Neural cell (in vitro differentiated cells): ENCODE results near the gene NHERF2. TPM values are rescaled to one million over a fixed set of nuclear protein-coding genes. Genes with fewer than 3 reads are reported as not detected.

Experiments used
- H2AFZ ChIP-seq: fragments of 200-600, 300-800 bp; sonication (generic), shearing (Covaris generic); 2 replicates; pipeline ENCODE4 v1.6.0; 2014; ENCODE audit warnings: low read depth, mild to moderate bottlenecking, antibody characterized with exemption, low read length, moderate library complexity
- H3F3A ChIP-seq: fragments of 200-600 bp; shearing (Covaris generic); 2 replicates; pipeline ENCODE4 v1.6.1; 2016; ENCODE audit warnings: mild to moderate bottlenecking, moderate library complexity, mixed read lengths, antibody characterized with exemption, low read length; ENCODE audit not compliant: insufficient read depth, poor library complexity, severe bottlenecking
- H3K27ac ChIP-seq: fragments of 200-600, 300-800 bp; sonication (generic), shearing (Covaris generic); 2 replicates; pipeline ENCODE4 v1.5.1; 2014; ENCODE audit warnings: mild to moderate bottlenecking, low read length, moderate library complexity
- H3K27me3 ChIP-seq: fragments of 300-800, 200-600 bp; sonication (generic), shearing (Covaris generic); 2 replicates; pipeline ENCODE4 v1.6.0; 2014; ENCODE audit warnings: mild to moderate bottlenecking, low read depth, low read length, moderate library complexity; ENCODE audit not compliant: insufficient read depth
- H3K36me3 ChIP-seq: fragments of 300-800, 200-600 bp; sonication (generic), shearing (Covaris generic); 2 replicates; pipeline ENCODE4 v1.5.1; 2014; ENCODE audit warnings: mild to moderate bottlenecking, antibody characterized with exemption, low read length, moderate library complexity; ENCODE audit not compliant: insufficient read depth
- H3K4me2 ChIP-seq: fragments of 300-800, 200-600 bp; sonication (generic), shearing (Covaris generic); 2 replicates; pipeline ENCODE4 v1.6.0; 2014; ENCODE audit warnings: mild to moderate bottlenecking, low read length
- H3K4me3 ChIP-seq: fragments of 300-800, 200-600 bp; sonication (generic), shearing (Covaris generic); 2 replicates; pipeline ENCODE4 v1.5.1; 2014; ENCODE audit warnings: mild to moderate bottlenecking, low read length, moderate library complexity
- H3K79me2 ChIP-seq: fragments of 200-600 bp; shearing (Covaris generic); replicated peaks from 2 replicates; pipeline ENCODE4 v1.6.0; 2014; ENCODE audit warnings: mild to moderate bottlenecking, low read length, moderate library complexity; ENCODE audit not compliant: insufficient read depth
- H3K9ac ChIP-seq: fragments of 300-800, 200-600 bp; sonication (generic), shearing (Covaris generic); 2 replicates; pipeline ENCODE4 v1.6.1; 2016; ENCODE audit warnings: mild to moderate bottlenecking, low read length, mixed read lengths
- H3K9me2 ChIP-seq: fragments of 200-600 bp; shearing (Covaris generic); 2 replicates; pipeline ENCODE4 v1.6.1; 2016; ENCODE audit warnings: mild to moderate bottlenecking, low read length, mixed read lengths; ENCODE audit not compliant: insufficient read depth
- H3K9me3 ChIP-seq: fragments of 200-600, 300-800 bp; sonication (generic), shearing (Covaris generic); 2 replicates; pipeline ENCODE4 v1.6.1; 2016; ENCODE audit warnings: mild to moderate bottlenecking, mixed run types, low read length, moderate library complexity, mixed read lengths
- H4K20me1 ChIP-seq: fragments of 200-600 bp; shearing (Covaris generic); 2 replicates; pipeline ENCODE4 v1.6.1; 2016; ENCODE audit warnings: mild to moderate bottlenecking, mixed run types; ENCODE audit not compliant: insufficient read depth
- EP300 ChIP-seq: fragments of 450-650 bp; conservative IDR thresholded peaks from 2 replicates; pipeline ENCODE4 v1.6.1; 2014; ENCODE audit warnings: antibody characterized with exemption, mild to moderate bottlenecking, moderate library complexity; ENCODE audit not compliant: poor library complexity, severe bottlenecking
- EZH2 ChIP-seq: fragments of 200-600, 300-800 bp; shearing (Covaris generic), sonication (generic); IDR thresholded peaks from 2 replicates; pipeline ENCODE4 v1.6.1; 2014; ENCODE audit warnings: antibody characterized with exemption, low read length, borderline replicate concordance, mild to moderate bottlenecking; ENCODE audit not compliant: insufficient read depth, poor library complexity, severe bottlenecking
- MXI1 ChIP-seq: fragments of 450-650 bp; conservative IDR thresholded peaks from 2 replicates; pipeline ENCODE4 v1.6.1; 2014; ENCODE audit warnings: antibody characterized with exemption, mild to moderate bottlenecking; ENCODE audit not compliant: poor library complexity, severe bottlenecking
- POLR2AphosphoS5 ChIP-seq: IDR thresholded peaks from 2 replicates; pipeline ENCODE4 v1.6.1; 2012
- RAD21 ChIP-seq: fragments of 450-650 bp; conservative IDR thresholded peaks from 2 replicates; pipeline ENCODE4 v1.6.1; 2014; ENCODE audit warnings: antibody characterized with exemption, mild to moderate bottlenecking, moderate library complexity
- REST ChIP-seq: IDR thresholded peaks from 2 replicates; pipeline ENCODE4 v1.6.1; 2012; ENCODE audit warnings: borderline replicate concordance
- SMC3 ChIP-seq: fragments of 450-650 bp; conservative IDR thresholded peaks from 2 replicates; pipeline ENCODE4 v1.6.1; 2014; ENCODE audit warnings: antibody characterized with exemption, mild to moderate bottlenecking, moderate library complexity; ENCODE audit not compliant: poor library complexity
- TAF1 ChIP-seq: IDR thresholded peaks from 2 replicates; pipeline ENCODE4 v1.6.1; 2012; ENCODE audit warnings: low read depth
- polyA plus RNA-seq: library from polyadenylated mRNA; depleted of rRNA; stranded (reverse); fragments of >200 nt; gene quantifications from 2 replicates; pipeline ENCODE4 v1.2.3, GENCODE V29; 2014
- TF ChIP-seq, protein P1 (sequence below): fragments of 450-650 bp; IDR thresholded peaks from 2 replicates; pipeline ENCODE4 v1.5.1; 2014; ENCODE audit warnings: antibody characterized with exemption, mild to moderate bottlenecking, moderate library complexity; ENCODE audit not compliant: poor library complexity, severe bottlenecking

Gene NHERF2
- polyA plus RNA-seq, 1 donor from 2014 or later: 3.4 TPM

GRCh38 chr16:2034696-2035430 lies 8.2 kb downstream of the NHERF2 start:
- Histone ChIP-seq H3K27ac (no peak overlapping the region), H3K9me2 (no peaks in the 10 kb centered on the region), H4K20me1 (no peaks in the 10 kb centered on the region), H3F3A (no peaks in the 10 kb centered on the region), H3K27me3 (no peaks in the 10 kb centered on the region), H3K9ac (no peak overlapping the region), H3K4me2 (no peak overlapping the region), H3K79me2 (no peaks in the 10 kb centered on the region), H3K9me3 (no peaks in the 10 kb centered on the region), H3K36me3 (no peaks in the 10 kb centered on the region), H2AFZ (no peak overlapping the region), H3K4me3 (no peak overlapping the region)
- no peak for TF ChIP-seq SMC3
- no peak for TF ChIP-seq TAF1
- no peak for TF ChIP-seq EZH2
- TF ChIP-seq, protein P1, sequence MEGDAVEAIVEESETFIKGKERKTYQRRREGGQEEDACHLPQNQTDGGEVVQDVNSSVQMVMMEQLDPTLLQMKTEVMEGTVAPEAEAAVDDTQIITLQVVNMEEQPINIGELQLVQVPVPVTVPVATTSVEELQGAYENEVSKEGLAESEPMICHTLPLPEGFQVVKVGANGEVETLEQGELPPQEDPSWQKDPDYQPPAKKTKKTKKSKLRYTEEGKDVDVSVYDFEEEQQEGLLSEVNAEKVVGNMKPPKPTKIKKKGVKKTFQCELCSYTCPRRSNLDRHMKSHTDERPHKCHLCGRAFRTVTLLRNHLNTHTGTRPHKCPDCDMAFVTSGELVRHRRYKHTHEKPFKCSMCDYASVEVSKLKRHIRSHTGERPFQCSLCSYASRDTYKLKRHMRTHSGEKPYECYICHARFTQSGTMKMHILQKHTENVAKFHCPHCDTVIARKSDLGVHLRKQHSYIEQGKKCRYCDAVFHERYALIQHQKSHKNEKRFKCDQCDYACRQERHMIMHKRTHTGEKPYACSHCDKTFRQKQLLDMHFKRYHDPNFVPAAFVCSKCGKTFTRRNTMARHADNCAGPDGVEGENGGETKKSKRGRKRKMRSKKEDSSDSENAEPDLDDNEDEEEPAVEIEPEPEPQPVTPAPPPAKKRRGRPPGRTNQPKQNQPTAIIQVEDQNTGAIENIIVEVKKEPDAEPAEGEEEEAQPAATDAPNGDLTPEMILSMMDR: no peak
- TF ChIP-seq MXI1: no peak
- no peak for TF ChIP-seq RAD21
- TF ChIP-seq REST: no peak

- no peaks in the 10 kb centered on the region for H3F3A ChIP-seq
- no peaks in the 10 kb centered on the region for H3K79me2 ChIP-seq
- H3K27ac ChIP-seq: no peak overlapping the region
- H3K9me3 ChIP-seq: no peaks in the 10 kb centered on the region
- no peaks in the 10 kb centered on the region for H4K20me1 ChIP-seq
- no peak overlapping the region for H3K9ac ChIP-seq
- TF ChIP-seq EP300 (no peak), MXI1 (no peak), TAF1 (no peak), EZH2 (no peak), RAD21 (no peak), POLR2AphosphoS5 (no peak), SMC3 (no peak), REST (no peak)
- TF ChIP-seq, protein P1: no peak
- H3K4me2 ChIP-seq: no peak overlapping the region
- no peak overlapping the region for H2AFZ ChIP-seq
- H3K9me2 ChIP-seq: no peaks in the 10 kb centered on the region
- H3K36me3 ChIP-seq: no peaks in the 10 kb centered on the region
- no peak overlapping the region for H3K4me3 ChIP-seq
- no peaks in the 10 kb centered on the region for H3K27me3 ChIP-seq
Measured at GRCh38 chr16:2035431-2036199, 8.9 kb downstream of the NHERF2 start.
